22Rv1 (cell line): ENCODE results near the gene GID8.

Experiments used
- CTCF ChIP-seq: fragments of 450-650 bp; IDR thresholded peaks from 2 replicates; pipeline ENCODE4 v1.5.1; 2017; ENCODE audit warnings: mild to moderate bottlenecking
- ZFX ChIP-seq: fragments of 450-650 bp; IDR thresholded peaks from 2 replicates; pipeline ENCODE4 v1.6.1; 2017; ENCODE audit warnings: antibody characterized with exemption, borderline replicate concordance

- TF ChIP-seq CTCF (no peak), ZFX (no peak)
Observed at GRCh38 chr20:62952968-62953838, 15.3 kb downstream of the GID8 start.
